Upper lobe of left lung (tissue), 4 donors: ENCODE results near the gene NBEA.

Source experiments
- CTCF ChIP-seq, 6 experiments: fragments of 450-650 bp in 4 of 6; fragments of 200-600 bp in 2 of 6; sonication (generic) in 2 of 6; IDR thresholded peaks; one replicate each; pipeline ENCODE4 v1.5.1; 2016 to 2019; ENCODE audit warnings: antibody characterized with exemption in 6 of 6
- EP300 ChIP-seq, 4 donors: sonication (generic); formaldehyde crosslinking; IDR thresholded peaks; one replicate each; pipeline ENCODE4 v1.5.1; 2017; ENCODE audit warnings: antibody characterized with exemption in 4 of 4, control low read depth in 2 of 4
- POLR2A ChIP-seq, 4 donors: fragments of 450-650 bp; IDR thresholded peaks; one replicate each; pipeline ENCODE4 v1.5.1; 2016 to 2017; ENCODE audit warnings: antibody characterized with exemption in 4 of 4, mild to moderate bottlenecking in 2 of 4
- POLR2AphosphoS5 ChIP-seq, 2 donors: sonication (generic); formaldehyde crosslinking; IDR thresholded peaks; one replicate each; pipeline ENCODE4 v1.5.1; 2017; ENCODE audit warnings: antibody characterized with exemption in 2 of 2

DNA sequence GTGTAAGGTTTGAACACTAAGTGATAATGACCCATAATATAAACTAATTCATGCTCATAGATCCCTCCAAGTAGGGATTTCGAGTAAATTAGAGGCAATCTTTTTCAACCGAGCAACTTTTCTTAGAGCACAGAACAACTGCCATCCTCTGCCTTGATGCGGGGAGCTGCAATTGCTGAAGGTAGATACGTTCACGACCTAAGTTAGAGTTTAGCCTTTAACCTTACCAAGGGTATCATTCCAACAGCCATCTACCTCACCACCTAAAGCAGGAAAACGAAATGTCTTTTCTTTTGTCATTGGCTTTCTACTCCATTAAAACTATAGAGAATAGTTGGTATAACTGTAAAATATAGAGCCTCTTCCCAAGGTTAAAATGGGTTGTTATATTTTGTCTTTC is 42.2 kb upstream of the NBEA start:
- no peak for TF ChIP-seq CTCF (IDR thresholded peaks at IDR 0.05)
- TF ChIP-seq EP300 (IDR thresholded peaks at IDR 0.05) = no peak
- no peak for TF ChIP-seq POLR2AphosphoS5 (IDR thresholded peaks at IDR 0.05)
- no peak for TF ChIP-seq POLR2A (IDR thresholded peaks at IDR 0.05)
